Midbrain (tissue), 1 donor: ENCODE data around the gene VILL.

Source experiments
- DNase-seq: peaks from one replicate; lab custom pipeline; 2025; lab: John Stamatoyannopoulos, UW

VILL gene

DNA sequence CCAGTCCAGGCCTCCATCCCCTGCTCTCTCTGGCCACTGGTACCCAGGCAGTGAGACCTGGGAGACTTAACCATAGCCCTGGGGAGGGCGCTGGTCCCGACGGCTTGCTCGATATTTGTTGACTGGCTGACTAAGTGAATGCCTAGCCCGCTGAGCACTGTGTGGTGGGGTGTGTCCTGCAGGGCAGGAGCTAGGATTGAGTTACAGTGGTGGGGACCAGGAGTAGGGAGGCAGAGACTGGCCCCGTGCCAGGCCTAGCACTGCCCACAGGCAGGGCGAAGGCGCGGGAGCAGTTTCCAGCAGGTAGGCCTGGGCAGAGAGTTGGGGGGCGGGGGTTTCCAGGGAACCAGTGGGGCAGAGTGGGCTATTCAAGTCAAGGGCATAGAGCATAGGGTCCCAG lies at the start of gene VILL:
TSS of gene VILL (plus strand) at position 260 of the 400 bp plus-strand sequence. CDS start 2,887 bp downstream, outside the sequence.
- DNase-seq = no peak

DNA sequence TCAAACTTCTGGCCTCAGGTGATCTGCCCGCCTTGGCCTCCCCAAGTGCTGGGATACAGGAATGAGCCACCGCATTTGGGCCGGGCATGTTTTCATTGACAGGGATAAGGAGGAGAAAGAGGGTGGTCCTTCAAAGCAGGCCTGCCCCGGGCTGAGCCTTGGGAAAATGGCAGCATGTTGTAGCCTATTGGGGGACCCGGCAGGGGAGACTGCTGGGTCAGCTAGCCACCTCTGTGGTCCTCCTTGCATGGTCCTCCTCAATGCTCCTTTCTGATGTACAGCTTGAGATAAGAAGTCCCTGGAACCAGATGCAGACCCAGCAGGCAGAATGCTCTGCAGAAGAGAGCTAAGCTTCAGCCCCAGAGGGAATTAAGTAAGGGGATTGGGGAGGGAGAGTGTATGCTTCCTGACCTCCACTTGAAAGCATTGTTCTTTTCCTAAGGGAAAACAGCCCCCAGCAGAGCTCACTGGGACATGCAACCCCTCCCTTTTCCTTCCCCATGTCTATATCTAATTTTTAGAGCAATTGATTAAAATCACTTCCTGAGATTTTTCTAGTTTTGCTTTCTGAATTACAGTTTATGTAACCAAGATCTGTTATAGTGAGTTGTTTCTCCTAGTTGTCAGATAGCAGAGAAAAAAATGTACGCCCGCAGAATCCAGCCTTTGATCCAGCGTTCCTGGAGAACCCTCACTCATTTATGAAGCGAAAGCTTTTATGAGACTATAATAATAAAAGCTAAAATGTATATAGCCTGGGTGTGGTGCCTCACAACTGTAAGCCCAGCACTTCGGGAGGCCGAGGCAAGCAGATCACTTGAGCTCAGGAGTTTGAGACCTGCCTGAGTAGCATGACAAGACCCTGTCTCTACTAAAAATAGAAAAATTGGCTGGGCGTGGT lies 48.7 kb upstream of the VILL start:
- DNase-seq = no peak

DNA sequence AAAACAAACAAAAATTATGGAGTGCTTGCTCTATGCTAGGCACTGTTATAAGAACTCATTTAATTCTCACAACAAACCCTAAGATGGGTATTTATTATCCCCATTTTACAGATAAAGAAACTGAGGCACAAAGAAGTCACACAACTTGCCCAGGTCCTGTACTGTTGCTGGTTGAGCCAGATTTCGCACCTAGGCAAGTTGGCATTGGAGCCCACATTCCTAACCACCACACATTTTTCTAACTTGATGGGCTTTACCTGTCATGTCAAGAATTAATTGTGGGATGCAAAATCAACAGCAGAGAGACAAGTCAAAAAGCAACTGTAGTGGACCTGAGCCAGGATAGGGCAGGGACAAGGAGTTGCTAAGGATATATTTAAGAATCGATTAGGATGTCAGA lies 47.9 kb upstream of the VILL start:
- DNase-seq = no peak

DNA sequence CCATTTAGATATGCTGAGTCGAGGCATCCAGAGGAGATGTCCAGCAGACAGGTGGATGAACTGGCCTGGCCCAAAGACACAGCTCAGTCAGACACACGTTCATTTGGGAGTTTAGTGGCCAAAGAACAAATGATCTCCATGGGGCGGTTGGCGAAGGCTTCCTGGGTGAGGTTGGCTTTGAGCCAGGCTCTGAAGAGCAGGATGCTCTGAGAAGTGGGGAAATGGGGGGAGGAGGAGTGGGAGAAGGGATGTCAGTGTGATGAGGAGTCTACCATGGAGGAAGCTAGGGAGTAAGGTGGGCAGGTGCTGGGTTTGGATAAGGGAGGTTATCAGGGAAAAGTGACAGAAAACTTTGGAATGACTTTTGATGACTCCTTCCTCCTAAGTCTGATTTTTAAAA lies 47.5 kb upstream of the VILL start:
- DNase-seq = no peak

DNA sequence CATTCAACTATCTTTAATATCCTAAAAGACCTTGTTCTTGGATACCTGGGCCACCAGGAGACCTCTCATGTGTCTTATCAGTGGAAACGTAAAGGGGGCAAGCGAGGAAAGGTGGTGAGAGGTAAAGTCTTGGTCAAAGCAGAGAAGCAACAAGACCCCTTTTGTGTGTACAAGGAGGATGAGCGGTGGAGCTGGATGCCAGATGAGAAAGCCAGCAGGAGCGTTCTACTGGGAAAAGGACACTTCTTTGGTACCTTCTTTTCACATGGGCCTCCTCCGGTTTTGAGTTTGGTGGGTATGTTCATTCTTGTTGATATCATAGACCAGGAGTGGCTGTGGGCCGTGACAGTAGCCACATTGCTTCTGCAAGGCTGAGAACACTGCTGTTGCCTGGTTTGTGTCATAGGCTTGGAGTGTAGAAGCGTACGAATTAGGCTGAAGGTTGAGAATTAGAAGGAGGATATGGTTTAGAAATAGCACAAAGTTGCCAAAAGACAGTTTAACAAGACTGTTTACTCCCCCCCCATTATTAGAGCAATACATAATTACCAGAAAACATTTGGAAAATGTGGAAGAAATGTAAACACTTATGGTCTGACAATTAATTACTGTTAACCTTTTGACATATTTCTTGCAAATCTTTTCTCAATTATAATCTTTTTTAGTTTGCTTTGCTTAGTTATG lies 46.8 kb upstream of the VILL start:
- no peak for DNase-seq

DNA sequence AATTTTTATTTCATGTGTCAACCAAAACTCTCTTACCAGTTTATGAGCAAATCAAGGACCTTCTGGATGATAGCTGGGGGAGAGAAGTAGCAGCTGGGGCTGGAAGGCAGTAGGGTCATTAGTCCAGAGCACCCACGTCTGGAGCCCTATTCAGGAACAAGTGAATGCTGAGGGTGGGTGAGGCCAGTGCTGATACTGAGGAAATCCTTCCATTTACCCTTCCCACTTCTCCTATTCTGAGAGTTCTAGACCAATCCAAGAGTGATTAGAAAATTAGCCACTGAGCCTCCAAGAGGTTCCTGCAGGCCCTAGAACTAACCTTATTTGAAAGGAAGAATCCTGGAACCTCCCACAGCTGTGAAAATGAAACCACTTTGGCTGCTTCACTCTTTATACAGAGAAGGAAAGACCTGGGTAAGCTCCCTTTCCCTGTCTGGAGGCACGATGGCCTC lies 46.2 kb upstream of the VILL start:
- DNase-seq = no peak

DNA sequence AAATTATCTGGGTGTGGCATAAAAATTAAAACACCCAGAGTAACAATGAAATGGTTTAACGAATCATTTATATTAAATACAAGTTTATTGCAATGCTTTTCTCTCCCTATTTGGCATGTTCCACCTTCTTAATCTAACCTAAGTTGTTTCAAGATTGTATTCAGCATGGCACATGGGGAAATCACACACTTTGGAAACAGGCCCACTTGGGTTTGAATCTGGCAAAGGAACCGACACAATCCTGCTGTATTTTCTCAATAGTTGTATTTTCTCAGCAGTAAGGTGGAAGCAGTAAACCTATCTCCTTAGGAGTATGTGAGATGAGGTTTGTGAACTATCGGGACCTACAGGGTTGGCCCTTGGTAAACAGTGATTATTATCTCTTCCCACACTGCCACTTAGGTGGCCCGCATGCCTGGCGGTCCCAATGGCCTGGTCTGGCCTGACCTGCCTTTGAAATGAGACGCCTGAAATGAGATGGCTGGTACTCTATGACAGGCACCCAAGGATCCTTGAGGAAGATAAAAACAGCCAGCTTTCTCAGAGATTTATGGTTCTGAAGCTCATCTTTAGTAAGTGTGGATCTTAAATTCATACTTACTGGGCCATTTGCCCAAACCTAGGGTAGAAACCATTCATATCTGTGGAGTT lies 45.3 kb upstream of the VILL start:
- DNase-seq = no peak

DNA sequence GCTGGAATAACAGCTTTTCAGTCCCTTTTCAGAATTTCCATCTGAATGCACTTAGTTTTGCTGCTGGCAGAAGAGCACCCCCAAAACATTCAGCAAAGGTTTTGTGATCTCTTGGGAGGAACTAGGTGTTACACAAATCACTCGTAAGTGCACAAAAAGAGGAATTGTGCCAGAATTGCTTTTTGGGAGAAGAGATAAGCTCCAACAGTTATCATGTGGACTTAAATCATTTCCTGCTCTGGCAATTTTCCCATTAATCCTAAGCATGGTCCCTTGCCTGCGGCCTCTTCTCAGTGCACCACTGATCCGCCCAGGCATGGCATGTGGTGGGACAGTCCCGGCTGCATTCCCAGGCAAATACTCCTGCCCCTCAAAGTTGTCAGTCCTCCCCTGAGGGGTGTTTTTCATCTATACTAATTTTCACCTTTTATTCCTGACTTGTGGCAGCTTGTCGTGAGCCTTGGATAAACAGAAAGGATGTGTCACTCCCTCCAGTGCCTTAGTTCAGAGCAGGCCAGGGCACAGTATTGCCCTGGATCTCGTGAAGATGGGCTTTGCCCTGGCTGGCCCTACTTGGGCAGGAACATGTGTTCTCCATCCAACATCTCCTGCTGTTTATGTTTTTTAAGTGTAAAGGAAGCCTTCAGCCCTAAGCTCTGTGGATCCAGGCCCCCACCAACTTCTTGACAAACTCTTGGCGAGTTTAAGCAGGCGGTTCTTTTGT lies 44.6 kb upstream of the VILL start:
- no peak for DNase-seq

DNA sequence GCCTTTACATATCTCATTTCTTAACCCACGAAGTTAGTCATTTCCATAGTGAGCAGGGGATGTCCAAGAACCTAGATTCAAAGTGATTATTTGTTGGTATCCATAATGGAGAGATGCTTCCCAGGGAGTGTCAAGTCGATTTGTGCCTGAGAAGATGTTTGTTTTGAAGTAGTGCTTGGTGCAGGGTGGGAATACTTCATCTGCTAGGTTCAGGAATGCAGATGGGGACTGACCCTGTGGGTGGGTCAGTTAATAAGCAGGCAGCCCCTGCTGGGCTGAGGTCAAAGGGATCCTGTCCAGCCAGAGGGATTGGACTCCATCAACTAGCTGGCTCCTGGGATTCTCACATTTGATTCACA lies 44.1 kb upstream of the VILL start:
- no peak for DNase-seq

DNA sequence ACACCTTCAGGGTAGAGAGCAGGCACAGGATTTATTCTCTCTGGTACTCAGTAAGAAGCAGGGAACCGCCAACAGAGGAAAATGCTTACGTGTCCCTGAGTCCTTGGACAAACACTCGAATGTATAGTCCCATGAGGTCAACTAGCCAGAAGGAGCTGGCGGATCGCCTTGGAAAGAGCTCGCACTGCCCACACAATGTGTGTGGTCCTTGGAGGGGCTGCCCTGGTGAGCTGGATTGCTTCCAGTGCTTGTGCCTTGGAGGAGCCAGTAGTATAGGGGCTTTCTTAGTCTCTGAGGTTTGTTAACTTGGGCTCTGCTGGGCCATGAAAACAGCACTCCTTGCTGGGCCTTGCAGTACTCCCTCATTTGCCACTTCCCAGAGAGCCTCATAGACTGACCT lies 40.7 kb upstream of the VILL start:
- no peak for DNase-seq

DNA sequence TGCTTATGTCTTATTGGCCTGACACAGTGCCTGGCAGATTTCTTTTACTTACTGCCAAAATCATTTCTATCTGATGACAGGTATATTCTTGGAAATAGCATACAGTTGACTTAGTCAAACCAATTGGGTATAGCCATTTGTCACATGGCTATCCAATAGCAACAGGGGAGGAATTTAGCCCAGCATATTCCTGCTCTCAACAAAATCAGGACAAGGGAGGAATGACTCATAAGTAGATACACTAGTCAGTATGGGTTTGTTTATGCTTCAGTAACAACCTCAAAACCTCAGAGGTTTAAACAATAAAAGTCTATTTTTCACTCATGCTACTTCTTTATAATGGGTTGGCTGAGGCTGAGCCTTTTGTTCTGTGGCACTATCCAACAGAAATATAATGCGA lies 38.0 kb upstream of the VILL start:
- DNase-seq = no peak

DNA sequence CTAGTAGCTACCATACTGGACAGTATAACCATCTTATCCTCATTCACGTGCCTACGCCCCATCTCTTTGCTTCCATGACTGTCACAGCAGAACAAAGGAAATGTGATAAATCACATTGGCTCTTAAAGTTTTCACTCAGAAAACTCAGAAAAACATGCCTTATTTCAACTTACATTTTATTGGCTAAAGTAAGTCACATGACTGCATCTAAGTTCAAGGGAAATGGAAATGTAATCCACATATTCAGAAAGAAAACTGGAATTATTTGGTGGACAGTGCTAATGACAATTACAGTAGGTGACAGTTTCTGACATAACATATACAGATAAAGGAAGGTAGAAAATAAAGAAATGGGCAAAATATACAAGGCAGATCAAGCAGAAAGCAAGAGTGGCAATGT lies 37.4 kb upstream of the VILL start:
- DNase-seq = no peak

DNA sequence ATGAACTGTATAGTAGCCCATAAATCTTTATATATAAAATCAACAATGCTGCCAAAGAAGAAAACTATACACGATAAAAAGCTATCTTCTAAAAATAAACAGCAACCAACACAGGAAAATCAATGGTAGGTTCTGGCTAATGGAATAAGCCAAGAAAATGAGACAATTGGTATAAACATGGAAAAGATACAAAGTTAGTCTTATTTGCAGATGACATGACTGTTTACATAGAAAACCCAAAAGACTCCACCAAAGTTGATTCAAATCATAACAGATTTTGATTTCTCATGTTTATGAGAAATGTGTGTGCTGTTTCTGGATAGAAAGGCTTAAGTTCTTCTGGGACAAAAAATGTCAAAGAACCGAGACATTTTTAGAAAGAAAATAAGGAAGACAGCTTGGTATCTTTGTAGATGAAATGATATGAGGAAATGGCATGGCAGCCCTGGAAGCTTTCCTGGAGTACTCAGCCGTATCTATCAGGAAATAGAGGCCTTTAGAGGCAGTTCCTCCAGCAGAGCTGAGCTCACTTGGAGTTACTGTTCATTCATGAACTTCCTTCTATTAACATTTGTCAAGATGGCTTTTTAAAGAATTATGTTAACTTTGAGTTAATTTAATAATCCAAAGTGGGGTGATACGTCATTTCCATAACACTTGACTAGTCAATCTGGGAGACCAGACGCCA lies 36.7 kb upstream of the VILL start:
- no peak for DNase-seq

DNA sequence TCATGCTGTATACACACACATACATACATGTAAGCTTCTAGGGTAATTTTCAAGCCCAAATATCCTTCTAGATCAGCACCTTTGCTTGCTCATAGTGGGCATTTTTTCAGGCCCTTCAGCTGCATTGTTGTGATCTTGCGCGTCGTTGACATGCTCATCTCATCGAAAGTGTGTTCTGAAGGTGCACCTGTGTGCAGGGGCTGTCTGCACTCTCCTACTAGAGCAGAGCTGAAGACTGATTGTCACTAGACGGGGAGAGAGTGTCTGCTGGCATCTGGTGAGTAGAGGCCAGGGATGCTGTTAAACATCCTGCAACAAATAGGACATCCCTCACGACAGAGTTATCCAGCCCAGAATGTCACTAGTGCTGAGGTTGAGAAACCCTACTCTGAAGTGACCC lies 35.7 kb upstream of the VILL start:
- no peak for DNase-seq

DNA sequence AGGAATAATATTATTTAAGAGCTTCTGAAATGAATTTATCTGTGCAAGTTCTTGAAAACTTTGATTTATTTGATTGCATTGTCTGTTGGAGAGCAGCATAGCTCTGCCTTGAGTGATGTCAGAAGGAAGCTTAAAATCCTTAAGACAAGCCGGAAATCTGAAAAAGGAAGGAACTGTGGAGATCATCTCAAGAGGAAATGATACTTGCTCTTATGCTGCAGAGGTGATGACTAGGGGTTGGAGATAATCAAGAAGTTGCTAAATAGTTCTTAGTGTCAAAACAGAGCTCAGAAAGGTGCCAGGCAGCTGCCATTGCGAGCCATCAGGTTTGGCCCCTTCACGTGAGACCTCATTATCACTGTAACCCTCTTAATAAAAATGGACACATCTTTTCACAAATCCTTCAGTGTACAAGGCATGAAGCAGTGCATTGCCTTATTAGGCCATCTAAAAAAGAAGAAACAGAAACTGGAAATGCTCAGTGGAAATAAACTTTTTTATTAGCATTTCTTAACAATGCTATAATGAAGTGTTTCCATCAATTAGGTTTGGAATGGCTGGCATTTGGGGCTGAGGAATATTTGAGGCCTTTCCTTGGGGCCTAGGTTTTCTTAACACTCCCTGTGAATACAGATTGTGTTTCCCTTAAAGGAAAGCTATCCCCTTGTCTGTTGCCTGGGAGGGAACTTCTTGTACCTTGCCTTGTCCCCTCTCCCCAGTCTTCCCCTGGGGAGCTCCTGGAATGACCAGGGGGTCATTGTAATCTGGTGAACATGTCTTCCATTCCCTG lies 34.5 kb upstream of the VILL start:
- no peak for DNase-seq

DNA sequence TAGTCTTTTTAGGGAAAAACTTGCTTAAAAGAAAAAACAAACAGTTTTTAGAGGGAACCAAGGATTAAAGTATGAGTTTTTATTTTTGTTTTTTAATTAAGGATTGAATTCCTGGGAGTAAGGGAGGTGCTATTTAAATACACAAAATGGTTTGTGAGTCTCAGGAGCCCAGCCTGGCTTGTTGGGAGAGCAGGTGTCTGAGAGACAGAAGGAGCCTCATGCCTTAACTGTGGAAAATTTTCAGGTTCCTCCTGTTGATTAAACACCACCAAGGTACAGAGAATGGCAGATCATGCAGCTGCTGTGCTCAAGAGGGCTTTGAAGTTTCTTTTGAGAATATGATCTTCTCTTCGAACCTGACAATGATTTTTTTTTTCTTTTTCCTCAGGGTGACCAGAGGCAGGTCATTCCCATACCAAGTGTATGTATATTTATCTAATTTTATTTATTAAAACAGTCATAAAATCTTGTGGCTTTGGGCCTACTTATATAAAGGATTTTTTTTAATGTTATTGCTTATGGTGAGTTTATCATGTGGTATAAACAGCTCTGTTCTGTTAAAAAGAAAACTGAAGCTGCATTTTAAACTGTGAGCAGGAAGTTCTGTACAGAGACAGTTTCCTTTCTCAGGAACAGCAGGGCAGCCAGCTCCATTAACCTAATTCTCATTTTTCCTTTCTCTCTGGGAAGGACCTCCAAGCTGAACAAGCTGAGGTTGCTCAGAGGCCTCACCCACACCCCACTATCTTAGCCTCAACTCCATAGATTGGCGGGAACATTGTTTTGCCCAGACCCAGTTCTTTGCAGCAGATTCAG lies 33.7 kb upstream of the VILL start:
- DNase-seq = no peak

DNA sequence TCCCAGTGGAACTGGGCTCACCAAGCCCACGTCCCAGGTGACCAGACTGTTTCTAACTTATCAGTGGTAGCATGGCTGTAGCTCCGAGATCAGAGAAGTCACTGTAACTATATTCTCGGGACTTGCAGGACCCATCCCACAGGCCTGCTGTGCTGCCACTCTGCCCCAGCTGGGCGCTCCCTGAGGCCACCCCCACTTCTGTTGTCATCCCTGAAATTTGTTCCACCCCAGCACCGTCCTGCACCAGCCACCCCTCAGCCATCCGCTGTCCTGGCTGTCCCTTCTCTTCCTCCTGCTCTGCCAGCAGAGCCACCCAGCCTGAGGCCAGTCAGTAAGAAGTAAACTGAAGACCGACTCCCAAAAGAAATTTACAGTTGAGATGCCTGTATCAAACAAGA lies 33.0 kb upstream of the VILL start:
- DNase-seq = no peak

DNA sequence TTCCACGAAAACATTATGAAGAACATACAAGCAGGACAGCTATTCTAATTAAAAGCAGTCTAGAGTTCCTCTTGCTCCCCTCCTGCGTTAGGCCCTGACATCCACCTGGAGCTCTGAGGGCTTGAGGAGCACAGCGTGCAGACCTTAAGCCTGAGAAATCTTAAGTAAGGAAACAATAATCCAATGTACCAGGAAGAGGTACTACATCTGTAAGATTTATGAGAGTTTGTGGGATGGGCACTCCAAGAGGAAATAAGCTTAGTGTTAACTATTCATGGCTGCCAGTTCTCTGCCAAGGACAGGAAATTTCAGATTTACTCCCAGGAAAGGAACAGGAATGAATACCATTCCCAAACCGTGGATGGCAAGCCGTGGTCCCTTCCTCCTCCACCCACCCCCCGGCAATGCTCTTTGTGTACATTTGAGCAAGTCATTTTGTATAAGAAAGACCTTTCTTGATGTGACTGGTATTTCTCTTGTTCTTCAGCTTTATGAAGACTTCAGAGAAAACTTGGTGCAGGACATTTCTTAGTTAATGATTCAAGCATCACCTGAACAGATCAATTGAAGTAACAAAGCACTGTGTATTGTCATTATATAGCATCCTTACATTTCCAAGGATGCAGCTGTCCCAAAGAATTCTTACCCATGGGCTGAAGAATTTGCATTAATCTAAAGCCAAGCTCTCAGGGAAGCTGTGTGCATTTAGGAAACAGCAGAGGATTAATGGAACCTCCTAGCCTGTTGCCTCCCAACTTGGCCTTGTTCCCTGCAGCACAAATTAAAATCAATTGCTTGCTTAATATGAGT lies 28.8 kb upstream of the VILL start:
- DNase-seq = no peak

DNA sequence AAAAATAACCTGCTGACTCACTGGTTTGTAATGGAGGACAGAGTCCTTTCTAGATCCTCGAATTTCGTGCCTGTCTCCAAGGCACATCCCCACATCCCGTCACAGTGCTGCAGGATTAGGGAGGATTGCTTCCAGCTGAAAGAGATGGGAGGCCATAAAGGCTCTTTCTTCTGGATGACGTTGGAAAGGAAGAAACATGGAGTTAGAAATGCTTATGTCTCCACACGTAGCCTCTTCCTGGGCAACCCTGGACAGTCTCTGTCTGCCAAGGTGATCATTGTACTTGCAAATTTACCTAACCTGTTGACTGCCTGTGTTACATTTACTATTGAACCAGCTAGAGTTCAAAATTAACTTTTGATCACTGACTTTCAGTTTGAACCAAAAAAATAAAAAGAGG lies 27.6 kb upstream of the VILL start:
- DNase-seq = no peak
